GM12872 (cell line): ENCODE results near the gene LPIN1.

Source experiments
- TF ChIP-seq, protein P1 (sequence below): IDR thresholded peaks from 3 replicates; pipeline ENCODE4 v1.5.1; 2011; ENCODE audit warnings: low read depth, mild to moderate bottlenecking, low read length, moderate library complexity; ENCODE audit not compliant: insufficient read depth

Gene LPIN1

DNA sequence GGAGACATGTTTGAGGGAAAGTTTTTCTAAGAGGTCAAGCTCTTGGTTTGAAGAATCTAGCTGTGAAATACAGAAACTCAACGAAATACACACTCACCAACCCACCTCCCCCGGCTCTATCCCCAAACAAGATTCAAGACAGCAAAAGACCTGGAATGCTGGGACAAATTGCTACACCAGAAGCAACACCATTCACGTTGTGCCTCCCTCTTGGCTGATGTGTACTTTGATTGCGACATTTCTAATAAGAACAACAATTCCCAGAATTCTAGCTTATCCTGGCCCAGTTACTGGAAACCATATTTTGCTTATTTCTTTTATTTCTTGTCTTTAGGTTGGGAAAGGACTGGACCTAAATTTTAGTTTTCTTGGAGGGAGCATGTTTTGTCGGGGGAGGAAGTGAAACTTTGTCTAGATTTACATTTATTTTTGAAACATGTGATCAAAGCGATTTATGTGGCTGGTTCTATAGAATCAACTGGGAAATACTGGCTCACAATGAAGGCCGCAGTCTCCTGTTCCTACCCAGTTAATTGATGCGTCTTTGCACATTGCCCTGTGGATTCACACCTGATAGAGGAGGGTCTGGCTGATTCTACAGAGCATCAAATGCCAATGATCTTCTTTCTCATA is 29.6 kb upstream of the LPIN1 start:
- TF ChIP-seq, protein P1, sequence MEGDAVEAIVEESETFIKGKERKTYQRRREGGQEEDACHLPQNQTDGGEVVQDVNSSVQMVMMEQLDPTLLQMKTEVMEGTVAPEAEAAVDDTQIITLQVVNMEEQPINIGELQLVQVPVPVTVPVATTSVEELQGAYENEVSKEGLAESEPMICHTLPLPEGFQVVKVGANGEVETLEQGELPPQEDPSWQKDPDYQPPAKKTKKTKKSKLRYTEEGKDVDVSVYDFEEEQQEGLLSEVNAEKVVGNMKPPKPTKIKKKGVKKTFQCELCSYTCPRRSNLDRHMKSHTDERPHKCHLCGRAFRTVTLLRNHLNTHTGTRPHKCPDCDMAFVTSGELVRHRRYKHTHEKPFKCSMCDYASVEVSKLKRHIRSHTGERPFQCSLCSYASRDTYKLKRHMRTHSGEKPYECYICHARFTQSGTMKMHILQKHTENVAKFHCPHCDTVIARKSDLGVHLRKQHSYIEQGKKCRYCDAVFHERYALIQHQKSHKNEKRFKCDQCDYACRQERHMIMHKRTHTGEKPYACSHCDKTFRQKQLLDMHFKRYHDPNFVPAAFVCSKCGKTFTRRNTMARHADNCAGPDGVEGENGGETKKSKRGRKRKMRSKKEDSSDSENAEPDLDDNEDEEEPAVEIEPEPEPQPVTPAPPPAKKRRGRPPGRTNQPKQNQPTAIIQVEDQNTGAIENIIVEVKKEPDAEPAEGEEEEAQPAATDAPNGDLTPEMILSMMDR, result no peak

DNA sequence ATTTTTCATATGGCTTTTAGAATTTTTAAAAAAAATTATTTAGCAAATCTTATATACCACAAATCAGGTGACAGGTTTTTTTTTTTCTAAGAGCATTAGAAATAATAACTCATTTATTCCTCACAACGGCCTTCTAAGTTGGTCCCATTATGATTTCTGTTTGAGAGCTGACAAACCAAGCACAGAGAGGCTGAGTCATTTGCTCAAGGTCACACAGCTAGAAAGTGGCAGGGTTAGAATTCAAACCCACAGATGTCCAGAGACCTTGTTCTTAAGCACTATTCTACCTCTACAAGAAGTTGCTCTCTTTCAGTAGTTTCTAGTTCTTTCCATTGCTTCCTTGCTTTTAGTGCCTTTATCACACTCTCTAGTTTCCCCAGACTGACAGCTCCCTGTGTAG is 28.8 kb upstream of the LPIN1 start:
- TF ChIP-seq, protein P1, result no peak

DNA sequence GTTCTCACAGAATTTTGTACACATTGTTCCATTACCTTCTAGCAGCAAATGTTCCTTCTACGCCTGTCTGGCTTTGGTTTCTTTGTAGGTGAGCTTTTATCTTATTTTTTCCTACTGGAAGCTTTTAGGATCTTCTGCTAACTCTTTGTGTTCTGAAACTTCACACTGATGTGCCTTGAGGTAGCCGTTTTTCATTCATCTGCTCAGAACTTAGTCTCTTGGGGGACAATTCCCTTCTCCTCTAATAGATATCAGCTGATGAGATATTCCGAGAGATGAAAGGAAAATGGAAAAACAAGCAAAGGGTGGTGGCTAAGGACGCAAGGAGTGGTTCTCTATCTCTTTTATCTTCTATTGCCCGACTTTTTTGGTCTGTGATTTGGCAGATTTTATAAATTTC is 27.8 kb upstream of the LPIN1 start:
- TF ChIP-seq, protein P1, result no peak

DNA sequence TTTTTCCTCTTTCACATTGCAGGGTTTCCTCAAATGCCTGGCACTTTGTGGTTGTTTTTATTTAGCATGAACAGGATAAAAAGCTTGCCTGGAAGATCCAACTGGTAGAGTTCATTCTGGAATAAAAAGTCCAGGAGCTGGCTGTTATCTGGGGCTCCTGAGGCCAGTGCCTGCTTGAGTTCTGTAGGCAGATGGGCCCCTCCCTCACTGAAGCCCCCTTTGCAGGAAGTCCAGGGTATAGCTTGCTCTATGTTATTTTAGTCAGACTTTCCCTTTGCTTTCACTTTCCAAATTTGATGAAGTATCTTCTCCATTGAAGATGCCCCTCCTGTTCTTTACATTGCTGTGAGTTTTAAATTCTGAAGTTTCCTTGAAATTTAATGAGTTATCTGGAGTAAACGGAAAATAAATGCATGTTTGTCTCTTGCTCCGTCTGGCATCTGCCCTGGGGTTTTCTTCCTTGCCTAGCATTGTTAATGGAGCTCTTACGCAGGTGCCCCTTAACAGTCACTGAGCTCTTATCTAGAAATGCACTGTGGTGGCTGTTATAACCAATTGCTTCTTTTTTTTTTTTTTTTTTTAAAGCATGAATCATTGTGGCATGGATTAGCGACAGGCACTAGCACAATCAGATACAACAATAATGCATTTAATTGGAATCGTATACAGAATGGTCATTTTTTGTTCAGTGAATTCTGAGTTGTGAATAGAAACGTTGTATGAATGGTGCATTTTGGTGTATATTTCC is 27.0 kb upstream of the LPIN1 start:
- TF ChIP-seq, protein P1, result no peak

DNA sequence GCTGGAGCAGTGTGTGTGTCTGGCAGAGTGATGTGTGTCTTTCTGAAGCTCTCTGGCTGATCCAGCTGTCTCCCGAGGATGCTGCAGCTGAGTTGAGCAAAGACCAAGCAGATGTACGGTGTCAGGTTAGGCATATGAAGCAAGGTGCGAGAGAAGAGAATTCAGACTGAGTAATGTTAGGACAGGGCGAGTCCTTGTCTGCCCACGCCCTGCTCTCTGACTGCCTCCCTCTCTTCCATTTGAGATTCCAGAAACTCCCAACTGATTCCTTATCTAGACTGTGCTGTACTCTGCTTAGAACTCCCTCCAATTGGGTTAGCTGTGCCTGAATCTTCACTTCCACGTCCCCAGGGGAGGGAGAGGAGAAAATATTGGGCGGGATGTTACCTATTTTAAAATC is 25.7 kb upstream of the LPIN1 start:
- TF ChIP-seq, protein P1, result no peak

DNA sequence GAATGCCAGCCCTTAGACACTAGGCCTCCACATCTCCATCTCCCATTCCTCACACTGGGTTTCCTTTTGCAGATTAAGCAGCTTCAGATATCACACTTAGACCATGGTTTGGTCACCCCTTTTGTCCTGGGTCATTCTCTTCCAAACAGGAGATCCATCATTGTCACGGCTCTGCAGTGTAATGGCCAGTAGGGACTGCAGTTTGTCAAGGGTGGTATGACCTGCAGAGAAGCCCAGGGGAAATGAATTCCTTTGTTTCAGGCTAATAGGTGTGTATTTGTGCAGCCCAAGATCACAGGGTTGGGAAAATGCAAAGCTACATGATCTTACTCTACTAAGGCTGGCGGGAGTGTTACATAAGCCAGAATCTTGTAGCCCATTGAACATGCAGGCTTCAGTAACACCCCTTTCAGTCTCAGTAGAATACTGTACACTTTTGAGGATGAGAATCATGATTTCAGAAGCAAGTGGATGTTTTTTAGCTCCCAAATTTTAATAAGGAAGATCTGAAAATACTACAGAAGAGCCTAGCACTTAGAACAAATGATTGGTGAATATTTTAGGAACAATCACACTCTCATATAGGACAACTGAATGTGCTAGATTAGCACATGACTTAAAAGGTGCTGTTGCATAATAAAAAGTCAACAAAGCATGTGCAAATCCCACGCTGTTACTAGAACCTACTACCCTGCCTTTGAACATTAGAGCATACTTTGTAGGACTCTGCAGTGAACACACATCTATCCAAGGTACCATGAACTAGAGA is 24.0 kb upstream of the LPIN1 start:
- TF ChIP-seq, protein P1, result no peak

DNA sequence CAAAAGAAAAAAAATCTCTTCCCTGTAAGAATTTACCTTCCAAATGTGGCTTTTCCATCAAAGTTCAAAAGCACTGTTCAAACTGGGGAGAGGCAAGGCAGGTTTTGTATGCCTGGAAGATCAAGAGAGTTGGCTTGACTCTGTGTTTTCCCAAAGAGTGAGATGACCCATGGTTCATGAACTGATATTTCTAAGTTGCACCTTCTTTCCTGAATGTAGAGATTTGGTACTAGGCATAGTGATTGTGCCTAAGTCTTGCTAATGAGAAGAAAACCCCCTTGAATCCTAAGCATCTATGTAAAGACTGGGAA is 23.4 kb upstream of the LPIN1 start:
- TF ChIP-seq, protein P1, result no peak
